ENCODE data around the gene MEX3A.

DNA sequence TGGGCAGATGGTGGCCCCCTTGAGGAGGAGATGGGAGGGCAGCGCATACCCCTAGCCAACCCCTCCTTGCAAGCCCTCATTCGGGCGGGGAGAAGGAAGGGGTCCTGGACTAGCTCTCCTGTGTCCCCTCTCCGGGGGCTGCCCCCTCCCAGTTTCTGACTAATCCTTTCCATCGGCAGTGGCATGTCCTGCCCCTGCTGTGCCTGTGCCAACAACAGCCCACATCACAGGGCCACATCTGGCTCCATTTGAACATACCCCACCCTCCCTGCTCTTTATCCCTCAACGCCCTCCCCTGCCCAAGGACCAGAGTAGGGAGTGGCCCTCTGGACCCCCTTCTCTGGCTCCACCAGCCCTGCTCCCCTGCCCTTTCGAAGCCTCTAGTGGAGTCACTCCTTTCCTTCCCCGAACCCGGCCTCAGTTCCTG, 21.3 kb upstream of the MEX3A start:
- TF ChIP-seq, protein P1, sequence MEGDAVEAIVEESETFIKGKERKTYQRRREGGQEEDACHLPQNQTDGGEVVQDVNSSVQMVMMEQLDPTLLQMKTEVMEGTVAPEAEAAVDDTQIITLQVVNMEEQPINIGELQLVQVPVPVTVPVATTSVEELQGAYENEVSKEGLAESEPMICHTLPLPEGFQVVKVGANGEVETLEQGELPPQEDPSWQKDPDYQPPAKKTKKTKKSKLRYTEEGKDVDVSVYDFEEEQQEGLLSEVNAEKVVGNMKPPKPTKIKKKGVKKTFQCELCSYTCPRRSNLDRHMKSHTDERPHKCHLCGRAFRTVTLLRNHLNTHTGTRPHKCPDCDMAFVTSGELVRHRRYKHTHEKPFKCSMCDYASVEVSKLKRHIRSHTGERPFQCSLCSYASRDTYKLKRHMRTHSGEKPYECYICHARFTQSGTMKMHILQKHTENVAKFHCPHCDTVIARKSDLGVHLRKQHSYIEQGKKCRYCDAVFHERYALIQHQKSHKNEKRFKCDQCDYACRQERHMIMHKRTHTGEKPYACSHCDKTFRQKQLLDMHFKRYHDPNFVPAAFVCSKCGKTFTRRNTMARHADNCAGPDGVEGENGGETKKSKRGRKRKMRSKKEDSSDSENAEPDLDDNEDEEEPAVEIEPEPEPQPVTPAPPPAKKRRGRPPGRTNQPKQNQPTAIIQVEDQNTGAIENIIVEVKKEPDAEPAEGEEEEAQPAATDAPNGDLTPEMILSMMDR (IDR thresholded peaks at IDR 0.05 in 8 of 11, conservative IDR thresholded peaks at IDR 0.05 in 3 of 11): no peak
- no peak for TF ChIP-seq POLR2A (IDR thresholded peaks at IDR 0.05)
- no peak for TF ChIP-seq POLR2AphosphoS5 (IDR thresholded peaks at IDR 0.05)
